HepG2 (cell line): ENCODE results near the gene ATG2A. TPM values are rescaled to one million over a fixed set of nuclear protein-coding genes. Genes with fewer than 3 reads are reported as not detected.

Experiments used
- ARHGAP35 ChIP-seq: sonication (generic); formaldehyde crosslinking; IDR thresholded peaks from 2 replicates; pipeline ENCODE4 v1.9.0; 2022; ENCODE audit warnings: mild to moderate bottlenecking, inconsistent platforms, moderate library complexity, missing genetic modification reagents, borderline replicate concordance
- GATAD1 ChIP-seq: IDR thresholded peaks from 2 replicates; pipeline ENCODE4 v1.6.1; 2016; ENCODE audit warnings: missing genetic modification reagents, missing compliant biosample characterization
- HNF4A ChIP-seq: sonication (generic); formaldehyde crosslinking; IDR thresholded peaks from 2 replicates; pipeline ENCODE4 v1.4.0; 2020; ENCODE audit warnings: missing genetic modification reagents
- MATR3 ChIP-seq: sonication (generic); formaldehyde crosslinking; IDR thresholded peaks from 2 replicates; pipeline ENCODE4 v1.4.0; 2020; ENCODE audit warnings: missing genetic modification reagents
- MLLT10 ChIP-seq: sonication (generic); formaldehyde crosslinking; IDR thresholded peaks from 2 replicates; pipeline ENCODE4 v1.4.0; 2020; ENCODE audit warnings: missing genetic modification reagents
- SP140L ChIP-seq: sonication (generic); formaldehyde crosslinking; IDR thresholded peaks from 2 replicates; pipeline ENCODE4 v1.4.0; 2020; ENCODE audit warnings: missing genetic modification reagents, borderline replicate concordance
- SP5 ChIP-seq: IDR thresholded peaks from 2 replicates; pipeline ENCODE4 v1.6.1; 2016; ENCODE audit warnings: low read depth, borderline replicate concordance
- TP53 ChIP-seq: sonication (generic); formaldehyde crosslinking; conservative IDR thresholded peaks from 2 replicates; pipeline ENCODE4 v1.4.0; 2020; ENCODE audit warnings: missing genetic modification reagents
- TSC22D2 ChIP-seq: sonication (generic); formaldehyde crosslinking; IDR thresholded peaks from 2 replicates; pipeline ENCODE4 v1.5.1; 2020; ENCODE audit warnings: missing genetic modification reagents, mild to moderate bottlenecking, borderline replicate concordance
- ZBTB21 ChIP-seq: sonication (generic); formaldehyde crosslinking; IDR thresholded peaks from 2 replicates; pipeline ENCODE4 v1.4.0; 2020; ENCODE audit warnings: missing genetic modification reagents
- ZBTB8A ChIP-seq: sonication (generic); formaldehyde crosslinking; IDR thresholded peaks from 2 replicates; pipeline ENCODE4 v1.4.0; 2020; ENCODE audit warnings: mild to moderate bottlenecking, low read depth, missing genetic modification reagents, borderline replicate concordance
- ZFP41 ChIP-seq: sonication (generic); formaldehyde crosslinking; IDR thresholded peaks from 2 replicates; pipeline ENCODE4 v1.4.0; 2020; ENCODE audit warnings: mild to moderate bottlenecking, missing genetic modification reagents, borderline replicate concordance
- ZFX ChIP-seq: sonication (generic); formaldehyde crosslinking; IDR thresholded peaks from 2 replicates; pipeline ENCODE4 v1.4.0; 2020; ENCODE audit warnings: mild to moderate bottlenecking, low read depth, missing genetic modification reagents, moderate library complexity
- ZNF354B ChIP-seq: sonication (generic); formaldehyde crosslinking; IDR thresholded peaks from 2 replicates; pipeline ENCODE4 v1.8.0; 2022; ENCODE audit warnings: mild to moderate bottlenecking, missing genetic modification reagents
- ZNF670 ChIP-seq: sonication (generic); formaldehyde crosslinking; IDR thresholded peaks from 2 replicates; pipeline ENCODE4 v1.8.0; 2022; ENCODE audit warnings: mild to moderate bottlenecking, missing genetic modification reagents, borderline replicate concordance
- polyA plus RNA-seq, 8 experiments: library from polyadenylated mRNA; depleted of rRNA in 3 of 8; stranded (reverse) in 7 of 8; unstranded in 1 of 8; fragments of >200 nt; fragmentation: Illumina TruSeq in 4 of 8; extraction: Trizol in 4 of 8; gene quantifications; 2 replicates each; pipeline versions ENCODE4 v1.2.1 to v1.2.3, GENCODE V29; 2011 to 2016; ENCODE audit warnings: low read depth in 4 of 8, missing spikeins in 1 of 8, mixed read lengths in 1 of 8; ENCODE audit not compliant: insufficient read depth in 1 of 8
- total RNA-seq, 5 experiments: library from RNA; depleted of rRNA; stranded (reverse); fragments of >200 nt; fragmentation: Illumina TruSeq; extraction: Trizol; gene quantifications; 2 replicates each; pipeline ENCODE4 v1.2.3, GENCODE V29; 2016; ENCODE audit warnings: low read depth in 1 of 5
- TF ChIP-seq, protein P1 (sequence below): sonication (generic); formaldehyde crosslinking; IDR thresholded peaks from 2 replicates; pipeline ENCODE4 v1.8.1; 2023; ENCODE audit warnings: missing genetic modification reagents, mild to moderate bottlenecking, borderline replicate concordance
- TF ChIP-seq, protein P2 (sequence below): sonication (generic); formaldehyde crosslinking; IDR thresholded peaks from 2 replicates; pipeline ENCODE4 v1.8.0; 2022; ENCODE audit warnings: missing genetic modification reagents, mild to moderate bottlenecking, borderline replicate concordance
- TF ChIP-seq, protein P3 (sequence below): sonication (generic); formaldehyde crosslinking; IDR thresholded peaks from 2 replicates; pipeline ENCODE4 v1.5.1; 2020; ENCODE audit warnings: mild to moderate bottlenecking, missing genetic modification reagents, moderate library complexity
- TF ChIP-seq, protein P4 (sequence below): IDR thresholded peaks from 2 replicates; pipeline ENCODE4 v1.6.1; 2016; ENCODE audit warnings: mild to moderate bottlenecking, missing biosample characterization, missing genetic modification reagents
- TF ChIP-seq, protein P5 (sequence below): IDR thresholded peaks from 2 replicates; pipeline ENCODE4 v1.6.1; 2016; ENCODE audit warnings: low read depth, control low read depth
- TF ChIP-seq, protein P6 (sequence below): sonication (generic); IDR thresholded peaks from 2 replicates; pipeline ENCODE4 v1.6.1; 2016; ENCODE audit warnings: low read depth, borderline replicate concordance

Gene ATG2A
- total and polyA plus RNA-seq, 2 of the 13 experiments (the other 11 are each of a cell fraction or from before 2014, with no cell fraction given): 6.7 to 8.0 TPM

DNA sequence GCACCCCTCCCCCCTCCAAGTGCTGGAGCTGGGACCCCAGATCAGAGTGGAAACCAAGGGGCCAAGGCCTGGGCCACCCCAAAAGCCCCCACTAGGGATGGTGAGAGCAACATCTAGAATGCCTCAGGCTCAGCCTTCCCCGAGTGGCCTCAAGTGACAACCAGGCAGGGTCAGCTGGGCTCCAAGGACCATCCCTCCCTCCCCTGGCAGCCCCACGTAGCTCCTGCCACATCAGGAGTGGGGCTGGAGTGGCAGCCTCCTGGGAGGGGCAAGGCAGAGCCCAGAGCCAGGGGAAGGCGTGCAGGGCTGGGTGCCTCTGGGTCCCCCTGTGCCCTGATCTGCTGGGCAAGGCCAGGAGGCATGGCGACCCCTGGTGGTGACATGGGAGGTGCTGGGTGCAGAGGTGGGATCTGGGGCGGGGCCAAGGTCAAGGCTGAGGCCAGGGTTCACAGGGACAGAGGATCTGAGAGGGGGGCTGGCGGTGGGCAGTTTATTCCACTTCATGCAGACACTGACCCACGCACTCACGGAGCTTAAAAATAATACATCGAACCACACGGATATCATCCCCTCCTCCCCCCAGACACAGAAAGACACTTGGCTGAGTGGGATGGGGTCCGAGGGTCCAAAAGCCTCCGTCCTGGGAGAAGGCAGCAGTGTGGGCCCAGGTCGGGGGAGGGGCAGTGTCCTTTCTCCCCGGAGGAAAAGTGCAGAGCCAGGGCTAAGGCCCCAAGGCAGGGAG is 22.8 kb downstream of the ATG2A start (continued):
- TF ChIP-seq, protein P1, sequence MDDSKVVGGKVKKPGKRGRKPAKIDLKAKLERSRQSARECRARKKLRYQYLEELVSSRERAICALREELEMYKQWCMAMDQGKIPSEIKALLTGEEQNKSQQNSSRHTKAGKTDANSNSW (CRISPR knock-in tag): 0 out of 2 replicates have a peak, but pooled peaks have one; percentile 43
- TF ChIP-seq ZNF354B (CRISPR knock-in tag): peak; percentile 77
- TF ChIP-seq SP140L (CRISPR knock-in tag): no peak
- no peak for TF ChIP-seq TP53 (CRISPR knock-in tag)
- peak; percentile 72 for TF ChIP-seq GATAD1 (CRISPR knock-in tag)
- TF ChIP-seq ZFP41 (CRISPR knock-in tag): no peak
- TF ChIP-seq HNF4A (CRISPR knock-in tag): peak; percentile 98
- TF ChIP-seq ARHGAP35 (CRISPR knock-in tag): no peak
- TF ChIP-seq, protein P2, sequence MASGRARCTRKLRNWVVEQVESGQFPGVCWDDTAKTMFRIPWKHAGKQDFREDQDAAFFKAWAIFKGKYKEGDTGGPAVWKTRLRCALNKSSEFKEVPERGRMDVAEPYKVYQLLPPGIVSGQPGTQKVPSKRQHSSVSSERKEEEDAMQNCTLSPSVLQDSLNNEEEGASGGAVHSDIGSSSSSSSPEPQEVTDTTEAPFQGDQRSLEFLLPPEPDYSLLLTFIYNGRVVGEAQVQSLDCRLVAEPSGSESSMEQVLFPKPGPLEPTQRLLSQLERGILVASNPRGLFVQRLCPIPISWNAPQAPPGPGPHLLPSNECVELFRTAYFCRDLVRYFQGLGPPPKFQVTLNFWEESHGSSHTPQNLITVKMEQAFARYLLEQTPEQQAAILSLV (CRISPR knock-in tag): peak; percentile 81
- 0 out of 2 replicates have a peak, but pooled peaks have one; percentile 69 for TF ChIP-seq TSC22D2 (CRISPR knock-in tag)
- no peak for TF ChIP-seq MATR3
- TF ChIP-seq, protein P3, sequence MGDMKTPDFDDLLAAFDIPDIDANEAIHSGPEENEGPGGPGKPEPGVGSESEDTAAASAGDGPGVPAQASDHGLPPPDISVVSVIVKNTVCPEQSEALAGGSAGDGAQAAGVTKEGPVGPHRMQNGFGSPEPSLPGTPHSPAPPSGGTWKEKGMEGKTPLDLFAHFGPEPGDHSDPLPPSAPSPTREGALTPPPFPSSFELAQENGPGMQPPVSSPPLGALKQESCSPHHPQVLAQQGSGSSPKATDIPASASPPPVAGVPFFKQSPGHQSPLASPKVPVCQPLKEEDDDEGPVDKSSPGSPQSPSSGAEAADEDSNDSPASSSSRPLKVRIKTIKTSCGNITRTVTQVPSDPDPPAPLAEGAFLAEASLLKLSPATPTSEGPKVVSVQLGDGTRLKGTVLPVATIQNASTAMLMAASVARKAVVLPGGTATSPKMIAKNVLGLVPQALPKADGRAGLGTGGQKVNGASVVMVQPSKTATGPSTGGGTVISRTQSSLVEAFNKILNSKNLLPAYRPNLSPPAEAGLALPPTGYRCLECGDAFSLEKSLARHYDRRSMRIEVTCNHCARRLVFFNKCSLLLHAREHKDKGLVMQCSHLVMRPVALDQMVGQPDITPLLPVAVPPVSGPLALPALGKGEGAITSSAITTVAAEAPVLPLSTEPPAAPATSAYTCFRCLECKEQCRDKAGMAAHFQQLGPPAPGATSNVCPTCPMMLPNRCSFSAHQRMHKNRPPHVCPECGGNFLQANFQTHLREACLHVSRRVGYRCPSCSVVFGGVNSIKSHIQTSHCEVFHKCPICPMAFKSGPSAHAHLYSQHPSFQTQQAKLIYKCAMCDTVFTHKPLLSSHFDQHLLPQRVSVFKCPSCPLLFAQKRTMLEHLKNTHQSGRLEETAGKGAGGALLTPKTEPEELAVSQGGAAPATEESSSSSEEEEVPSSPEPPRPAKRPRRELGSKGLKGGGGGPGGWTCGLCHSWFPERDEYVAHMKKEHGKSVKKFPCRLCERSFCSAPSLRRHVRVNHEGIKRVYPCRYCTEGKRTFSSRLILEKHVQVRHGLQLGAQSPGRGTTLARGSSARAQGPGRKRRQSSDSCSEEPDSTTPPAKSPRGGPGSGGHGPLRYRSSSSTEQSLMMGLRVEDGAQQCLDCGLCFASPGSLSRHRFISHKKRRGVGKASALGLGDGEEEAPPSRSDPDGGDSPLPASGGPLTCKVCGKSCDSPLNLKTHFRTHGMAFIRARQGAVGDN (CRISPR knock-in tag): peak; percentile 76
- TF ChIP-seq, protein P4, sequence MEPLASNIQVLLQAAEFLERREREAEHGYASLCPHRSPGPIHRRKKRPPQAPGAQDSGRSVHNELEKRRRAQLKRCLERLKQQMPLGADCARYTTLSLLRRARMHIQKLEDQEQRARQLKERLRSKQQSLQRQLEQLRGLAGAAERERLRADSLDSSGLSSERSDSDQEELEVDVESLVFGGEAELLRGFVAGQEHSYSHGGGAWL: no peak
- no peak for TF ChIP-seq ZBTB8A (CRISPR knock-in tag)
- 0 out of 2 replicates have a peak, but pooled peaks have one; percentile 27 for TF ChIP-seq ZBTB21 (CRISPR knock-in tag)
- TF ChIP-seq, protein P5, sequence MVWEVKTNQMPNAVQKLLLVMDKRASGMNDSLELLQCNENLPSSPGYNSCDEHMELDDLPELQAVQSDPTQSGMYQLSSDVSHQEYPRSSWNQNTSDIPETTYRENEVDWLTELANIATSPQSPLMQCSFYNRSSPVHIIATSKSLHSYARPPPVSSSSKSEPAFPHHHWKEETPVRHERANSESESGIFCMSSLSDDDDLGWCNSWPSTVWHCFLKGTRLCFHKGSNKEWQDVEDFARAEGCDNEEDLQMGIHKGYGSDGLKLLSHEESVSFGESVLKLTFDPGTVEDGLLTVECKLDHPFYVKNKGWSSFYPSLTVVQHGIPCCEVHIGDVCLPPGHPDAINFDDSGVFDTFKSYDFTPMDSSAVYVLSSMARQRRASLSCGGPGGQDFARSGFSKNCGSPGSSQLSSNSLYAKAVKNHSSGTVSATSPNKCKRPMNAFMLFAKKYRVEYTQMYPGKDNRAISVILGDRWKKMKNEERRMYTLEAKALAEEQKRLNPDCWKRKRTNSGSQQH (CRISPR knock-in tag): peak; percentile 80; the same call in 1 of the 2 replicates
- TF ChIP-seq SP5 (CRISPR knock-in tag): peak; percentile 99
- peak; percentile 69 for TF ChIP-seq ZFX (CRISPR knock-in tag)
- TF ChIP-seq ZNF670: no peak
- TF ChIP-seq, protein P6, sequence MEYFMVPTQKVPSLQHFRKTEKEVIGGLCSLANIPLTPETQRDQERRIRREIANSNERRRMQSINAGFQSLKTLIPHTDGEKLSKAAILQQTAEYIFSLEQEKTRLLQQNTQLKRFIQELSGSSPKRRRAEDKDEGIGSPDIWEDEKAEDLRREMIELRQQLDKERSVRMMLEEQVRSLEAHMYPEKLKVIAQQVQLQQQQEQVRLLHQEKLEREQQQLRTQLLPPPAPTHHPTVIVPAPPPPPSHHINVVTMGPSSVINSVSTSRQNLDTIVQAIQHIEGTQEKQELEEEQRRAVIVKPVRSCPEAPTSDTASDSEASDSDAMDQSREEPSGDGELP: peak; percentile 50; the same call in 1 of the 2 replicates
- no peak for TF ChIP-seq MLLT10 (CRISPR knock-in tag)
